IMR-90 (cell line): ENCODE results near the gene EIF5A. TPM values are rescaled to one million over a fixed set of nuclear protein-coding genes. Genes with fewer than 3 reads are reported as not detected.

Source experiments
- ELK1 ChIP-seq: fragments of 150-350 bp; IDR thresholded peaks from 2 replicates; pipeline ENCODE4 v1.6.1; 2016; ENCODE audit warnings: low read depth, mild to moderate bottlenecking, low read length, moderate library complexity, borderline replicate concordance
- RAD21 ChIP-seq: IDR thresholded peaks from 2 replicates; pipeline ENCODE4 v1.6.1; 2012; ENCODE audit warnings: low read length, improper control_type of control experiment
- RCOR1 ChIP-seq: IDR thresholded peaks from 2 replicates; pipeline ENCODE4 v1.6.1; 2012; ENCODE audit warnings: mild to moderate bottlenecking, low read length, improper control_type of control experiment; ENCODE audit not compliant: insufficient replicate concordance
- RFX5 ChIP-seq: IDR thresholded peaks from 2 replicates; pipeline ENCODE4 v1.8.0; 2012; ENCODE audit warnings: low read depth, mild to moderate bottlenecking, low read length, moderate library complexity
- polyA plus RNA-seq, 3 experiments: library from polyadenylated mRNA; depleted of rRNA; stranded (reverse); fragments of >200 nt; gene quantifications; 2 replicates each; pipeline ENCODE4 v1.2.3, GENCODE V29; 2012; ENCODE audit warnings: low replicate concordance in 1 of 3
- total RNA-seq: library from RNA; depleted of rRNA; stranded (reverse); fragments of >200 nt; gene quantifications from 2 replicates; pipeline ENCODE4 v1.2.3, GENCODE V29; 2012

EIF5A gene
- total and polyA plus RNA-seq, 2 of the 4 experiments (the other 2 are of a cell fraction) = 782 to 883 TPM

GRCh38 chr17:7262935-7263800 is 44.3 kb upstream of the EIF5A start (continued):
- TF ChIP-seq ELK1 (no peak), RAD21 (no peak), RFX5 (no peak), RCOR1 (no peak)
